ENCODE data around the gene OOSP4A.
"Not testable (repeated sequence)": the region's sequence is repeated elsewhere in the genome, so short reads cannot be mapped to it uniquely, and the experiment has no call there.

Gene OOSP4A

GRCh38 chr11:59973097-59973496 is 9.3 kb downstream of the OOSP4A start:
- DNase-seq (ENCODE audit: low read depth, low spot score): no peak

DNA sequence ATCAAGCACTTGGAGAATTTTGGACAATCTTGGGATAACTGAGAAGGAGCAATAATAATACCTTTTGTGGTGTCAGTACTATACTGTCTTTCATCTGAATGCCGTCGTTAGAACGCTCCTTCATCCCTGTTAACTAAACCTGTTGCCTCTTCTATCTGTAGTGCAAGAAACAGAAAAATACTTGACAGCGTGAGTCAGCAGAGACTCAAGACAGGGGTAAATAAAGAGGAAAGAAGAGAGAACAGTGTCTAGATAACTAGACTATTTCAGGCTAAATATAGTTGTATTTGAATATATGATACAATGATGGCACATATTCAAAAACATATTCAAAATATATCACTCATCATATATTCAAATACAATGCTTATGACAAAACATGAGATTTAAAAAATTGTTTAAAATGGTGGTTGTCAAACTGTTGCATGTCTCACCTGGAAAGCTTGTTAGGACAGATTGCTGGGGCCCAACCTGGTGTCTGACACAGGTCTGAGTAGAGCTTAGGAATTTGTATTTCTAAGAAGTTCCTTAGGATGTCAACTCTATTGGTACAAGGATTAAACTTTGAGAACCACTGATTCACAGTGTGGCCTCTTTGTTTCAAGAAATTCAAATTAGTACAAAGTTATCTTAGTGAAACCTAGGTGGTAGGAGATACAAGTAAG is 17.4 kb downstream of the OOSP4A start:
- DNase-seq (ENCODE audit: low read depth, low spot score): no peak

- not testable (repeated sequence) for DNase-seq (ENCODE audit: low read depth, low spot score)
Observed at GRCh38 chr11:59982037-59982436, 18.2 kb downstream of the OOSP4A start.

DNA sequence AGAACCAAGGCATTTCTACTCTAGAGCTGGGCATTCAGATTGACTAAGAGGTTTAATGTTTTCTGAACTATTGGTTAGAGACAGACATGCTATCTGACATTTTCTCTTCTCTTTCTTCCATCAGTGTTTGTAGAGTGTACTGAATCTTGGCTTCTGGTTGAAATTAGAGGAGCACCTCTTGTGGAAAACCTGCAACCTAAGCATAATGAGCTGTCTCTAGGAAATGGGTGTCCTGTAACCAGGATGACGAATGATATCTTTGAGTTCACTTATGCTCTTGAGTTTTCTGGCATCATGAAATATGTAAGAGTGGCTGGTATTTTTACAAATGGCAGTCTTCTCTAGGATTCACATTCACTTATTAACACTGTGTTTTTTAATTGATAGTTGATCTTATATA is 19.4 kb downstream of the OOSP4A start:
- DNase-seq (ENCODE audit: low read depth, low spot score): no peak

GRCh38 chr11:59984368-59984767 is 20.5 kb downstream of the OOSP4A start:
- no peak for DNase-seq (ENCODE audit: low read depth, low spot score)

DNA sequence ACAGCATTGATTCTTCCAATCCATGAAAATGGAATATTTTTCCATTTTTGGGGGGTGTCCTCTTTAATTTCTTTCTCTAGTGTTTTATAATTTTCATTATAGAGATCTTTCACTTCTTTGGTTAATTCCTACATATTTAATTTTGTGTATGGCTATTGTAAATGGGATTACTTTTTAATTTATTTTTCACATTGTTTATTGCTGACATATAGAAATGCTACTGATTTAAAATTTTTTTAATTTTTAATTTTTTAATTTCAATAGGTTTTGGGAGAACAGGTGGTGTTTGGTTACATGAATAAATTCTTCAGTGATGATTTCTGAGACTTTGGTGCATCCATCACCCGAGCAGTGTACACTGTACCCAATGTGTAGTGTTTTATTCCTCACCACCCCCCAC is 26.6 kb downstream of the OOSP4A start:
- DNase-seq (ENCODE audit: low read depth, low spot score): no peak

DNA sequence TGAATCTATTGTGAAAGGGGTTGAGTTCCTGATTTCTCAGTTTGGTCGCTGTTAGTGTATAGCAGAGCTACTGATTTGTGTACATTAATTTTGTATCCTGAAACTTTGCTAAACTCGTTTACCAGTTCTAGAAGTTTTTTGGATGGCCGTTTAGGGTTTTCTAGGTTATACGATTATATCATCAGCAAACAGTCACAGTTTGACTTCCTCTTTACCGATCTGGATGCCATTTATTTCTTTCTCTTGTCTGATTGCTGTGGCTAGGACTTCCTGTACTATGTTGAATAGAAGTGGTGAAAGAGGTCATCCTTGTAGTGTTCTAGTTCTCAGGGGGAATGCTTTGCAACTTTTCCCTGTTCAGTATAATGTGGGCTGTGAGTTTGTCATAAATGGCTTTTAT is 28.6 kb downstream of the OOSP4A start:
- no peak for DNase-seq (ENCODE audit: low read depth, low spot score)

GRCh38 chr11:59997800-59998199 is 34.0 kb downstream of the OOSP4A start:
- no peak for DNase-seq (ENCODE audit: low read depth, low spot score)

DNA sequence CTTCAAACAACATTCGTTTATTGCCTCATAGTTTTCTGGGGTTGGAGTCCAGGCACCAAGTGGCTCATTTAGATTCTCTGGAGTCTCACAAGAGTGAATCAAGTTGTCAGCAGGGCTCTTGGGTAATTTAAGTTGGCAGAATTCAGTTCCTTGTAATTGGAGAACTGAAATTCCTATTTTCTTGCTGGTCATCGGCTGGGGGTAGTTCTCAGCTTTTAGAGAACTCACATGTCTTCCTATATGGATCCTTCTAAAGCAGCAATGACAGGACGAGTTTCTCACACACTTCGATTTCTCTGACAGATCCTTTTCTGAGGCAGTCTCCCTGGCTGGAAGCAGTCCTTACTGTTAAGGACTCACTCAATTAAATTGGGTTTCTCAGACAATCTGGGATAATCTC is 35.9 kb downstream of the OOSP4A start:
- no peak for DNase-seq (ENCODE audit: low read depth, low spot score)

- DNase-seq (ENCODE audit: low read depth, low spot score): no peak
Observed at GRCh38 chr11:60003729-60004128, 39.9 kb downstream of the OOSP4A start.

DNA sequence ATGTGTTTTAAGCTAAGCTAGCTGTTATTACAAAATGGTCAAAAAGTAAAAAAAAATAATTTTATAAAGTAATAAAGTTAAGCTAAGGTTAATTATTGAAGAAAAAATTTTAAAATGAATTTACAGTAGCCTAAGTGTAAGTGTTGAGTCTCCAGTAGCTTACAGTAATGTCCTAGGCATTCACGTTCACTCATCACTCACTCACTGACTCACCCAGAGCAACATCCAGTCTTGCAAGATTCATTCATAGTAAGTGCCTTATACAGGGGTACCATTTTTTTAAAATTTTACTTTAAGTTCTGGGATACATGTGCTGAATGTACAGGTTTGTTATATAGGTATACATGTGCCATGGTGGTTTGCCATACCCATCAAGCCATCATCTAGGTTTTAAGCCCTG is 41.5 kb downstream of the OOSP4A start:
- no peak for DNase-seq (ENCODE audit: low read depth, low spot score)

- DNase-seq (ENCODE audit: low read depth, low spot score): no peak
Observed at GRCh38 chr11:60016881-60017280, 53.0 kb downstream of the OOSP4A start, which contains the start of gene OOSP4B. TSS of gene OOSP4B (plus strand) at chr11:60017181.

DNA sequence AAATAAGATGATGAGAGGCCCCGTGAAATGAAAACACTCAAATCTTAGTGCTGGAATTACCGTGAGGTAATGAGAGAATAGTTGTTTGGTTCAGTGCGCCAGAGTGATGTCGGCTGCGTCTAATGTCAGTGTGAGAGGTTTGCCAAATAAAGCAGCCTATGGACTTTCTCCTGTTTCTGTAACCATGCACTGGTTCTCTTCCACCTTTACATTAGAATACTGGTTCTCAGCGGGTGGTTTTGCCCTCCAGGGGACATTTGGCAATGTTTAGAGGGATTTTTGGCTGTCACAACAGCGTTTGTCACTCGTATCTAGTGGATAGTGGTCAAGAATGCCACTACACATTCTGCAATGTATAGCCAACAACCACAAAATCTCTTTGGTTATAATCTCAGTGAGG is 54.2 kb downstream of the OOSP4A start:
- DNase-seq (ENCODE audit: low read depth, low spot score): no peak

Data from astrocyte of the hippocampus (primary cell).